ENCODE data around the gene BLMH. TPM values are rescaled to one million over a fixed set of nuclear protein-coding genes. Genes with fewer than 3 reads are reported as not detected.
"Not testable (repeated sequence)": the region's sequence is repeated elsewhere in the genome, so short reads cannot be mapped to it uniquely, and the experiment has no call there.

Gene BLMH
- total RNA-seq, 1 experiment from 2014 or later = 55.0 TPM

DNA sequence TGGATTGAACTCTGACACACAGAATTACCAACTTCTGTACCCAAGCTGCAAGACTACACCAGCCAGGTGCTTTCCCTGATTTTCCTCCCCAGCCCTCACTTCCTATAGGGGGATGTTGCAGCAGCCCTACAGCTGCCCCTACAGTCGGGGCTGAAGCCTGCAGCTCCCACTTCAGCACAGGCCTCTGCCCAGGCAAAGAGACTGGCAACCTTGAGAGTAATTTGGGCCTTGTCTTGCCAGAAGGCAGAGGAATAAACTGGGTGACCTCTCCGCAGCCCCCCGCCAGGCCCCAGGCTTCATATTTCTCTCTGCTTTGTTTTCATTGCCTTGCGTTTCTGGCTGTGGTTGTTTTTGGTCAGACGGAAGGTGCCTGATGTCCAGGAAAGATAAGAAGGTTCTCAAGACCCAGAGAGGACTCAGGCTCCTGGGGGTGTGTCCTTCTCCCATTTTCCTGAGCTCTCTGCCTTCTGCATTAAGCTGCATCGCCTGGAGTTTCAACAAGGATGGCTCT is 88.2 kb downstream of the BLMH start:
- peak; percentile 73 for DNase-seq
- H3K36me3 ChIP-seq (replicated peaks; ENCODE audit: control insufficient read depth, insufficient read depth, low read length) = no peaks in the 10 kb centered on the region
- no peaks in the 10 kb centered on the region for H3K27me3 ChIP-seq (ENCODE audit: control insufficient read depth, insufficient read depth, low read length)
- H3K4me3 ChIP-seq (ENCODE audit: insufficient read depth, low read depth, low read length) = no peak overlapping the region

DNA sequence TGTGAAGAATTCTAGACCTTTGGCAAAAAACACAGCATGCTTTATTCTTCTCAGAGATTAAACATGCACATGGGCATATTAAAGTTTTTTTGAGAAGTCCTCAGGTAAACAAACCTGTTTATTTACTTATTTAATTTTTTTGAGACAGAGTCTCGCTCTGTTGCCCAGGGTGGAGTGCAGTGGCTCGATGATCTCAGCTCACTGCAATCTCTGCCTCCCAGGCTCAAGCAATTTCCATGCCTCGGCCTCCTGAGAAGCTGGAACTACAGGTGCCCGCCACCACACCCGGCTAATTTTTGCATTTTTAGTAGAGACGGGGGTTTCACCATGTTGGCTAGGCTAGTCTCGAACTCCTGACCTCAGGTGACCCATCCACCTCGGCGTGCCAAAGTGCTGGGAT is 91.1 kb downstream of the BLMH start:
- not testable (repeated sequence) for H3K27me3 ChIP-seq (ENCODE audit: control insufficient read depth, insufficient read depth, low read length); H3K4me3 ChIP-seq (ENCODE audit: insufficient read depth, low read depth, low read length); H3K36me3 ChIP-seq (replicated peaks; ENCODE audit: control insufficient read depth, insufficient read depth, low read length); DNase-seq

DNA sequence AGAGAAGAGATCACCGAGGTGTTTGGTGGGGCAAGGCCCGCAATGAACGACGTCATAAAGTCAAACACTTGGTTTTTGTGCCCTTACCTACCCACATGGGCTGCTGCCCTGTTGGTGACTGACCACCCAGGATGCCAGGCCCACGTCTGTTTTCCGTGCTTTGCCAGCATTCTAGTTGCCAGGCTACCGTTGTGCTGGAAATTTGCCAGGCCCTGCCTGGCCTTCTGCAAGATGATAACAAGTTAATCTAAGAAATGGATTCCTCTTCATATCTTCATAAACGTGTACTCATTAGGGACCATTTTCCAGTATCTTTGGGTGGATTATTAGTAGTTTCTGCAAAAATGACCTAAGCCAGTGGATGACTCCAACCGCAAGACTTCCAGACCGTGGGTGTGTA is 91.6 kb downstream of the BLMH start:
- Histone ChIP-seq H3K36me3 (replicated peaks; ENCODE audit: control insufficient read depth, insufficient read depth, low read length) (no peaks in the 10 kb centered on the region), H3K27me3 (ENCODE audit: control insufficient read depth, insufficient read depth, low read length) (no peaks in the 10 kb centered on the region), H3K4me3 (ENCODE audit: insufficient read depth, low read depth, low read length) (no peak overlapping the region)
- no peak for DNase-seq

DNA sequence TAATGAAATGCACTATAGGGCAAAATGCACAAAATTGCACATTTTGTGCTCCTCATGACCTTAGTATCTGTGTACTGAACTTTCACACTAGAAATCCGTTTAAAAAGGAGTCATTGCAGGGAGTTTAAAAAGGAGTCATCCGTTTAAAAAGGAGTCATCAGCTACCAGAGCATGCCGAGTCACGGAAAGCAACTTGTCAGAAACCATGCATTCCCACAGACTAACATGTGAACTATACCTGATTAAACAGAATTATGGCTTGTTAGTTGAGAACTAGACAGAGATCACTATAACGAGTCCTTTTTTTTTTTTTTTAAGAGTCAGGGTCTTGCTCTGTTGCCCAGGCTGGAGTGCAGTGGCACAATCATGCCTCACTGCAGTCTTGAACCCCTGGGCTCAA is 92.1 kb downstream of the BLMH start:
- H3K36me3 ChIP-seq (replicated peaks; ENCODE audit: control insufficient read depth, insufficient read depth, low read length) = no peaks in the 10 kb centered on the region
- no peaks in the 10 kb centered on the region for H3K27me3 ChIP-seq (ENCODE audit: control insufficient read depth, insufficient read depth, low read length)
- H3K4me3 ChIP-seq (ENCODE audit: insufficient read depth, low read depth, low read length) = no peak overlapping the region
- no peak for DNase-seq

Other genes starting within 250 kb of the BLMH start
- gene NSRP1, start 175.1 kb downstream of the BLMH start, total RNA-seq (2014; rRNA removed; shearing (Covaris generic)) = 3.0 and 6.7 TPM in 2 replicates
- not detected in 2 replicates for gene SLC6A4, start 56.2 kb downstream of the BLMH start, total RNA-seq (2014; rRNA removed; shearing (Covaris generic))
- not detected in 2 replicates for gene TMIGD1, start 42.1 kb upstream of the BLMH start, total RNA-seq (2014; rRNA removed; shearing (Covaris generic))
- 25.9 and 49.0 TPM in 2 replicates for gene CPD, start 87.0 kb upstream of the BLMH start, total RNA-seq (2014; rRNA removed; shearing (Covaris generic))
- 12.0 and 18.6 TPM in 2 replicates for gene GOSR1, start 185.5 kb upstream of the BLMH start, total RNA-seq (2014; rRNA removed; shearing (Covaris generic))